ENCODE results near the gene LRR1. TPM values are rescaled to one million over a fixed set of nuclear protein-coding genes. Genes with fewer than 3 reads are reported as not detected.

The LRR1 gene, protein sequence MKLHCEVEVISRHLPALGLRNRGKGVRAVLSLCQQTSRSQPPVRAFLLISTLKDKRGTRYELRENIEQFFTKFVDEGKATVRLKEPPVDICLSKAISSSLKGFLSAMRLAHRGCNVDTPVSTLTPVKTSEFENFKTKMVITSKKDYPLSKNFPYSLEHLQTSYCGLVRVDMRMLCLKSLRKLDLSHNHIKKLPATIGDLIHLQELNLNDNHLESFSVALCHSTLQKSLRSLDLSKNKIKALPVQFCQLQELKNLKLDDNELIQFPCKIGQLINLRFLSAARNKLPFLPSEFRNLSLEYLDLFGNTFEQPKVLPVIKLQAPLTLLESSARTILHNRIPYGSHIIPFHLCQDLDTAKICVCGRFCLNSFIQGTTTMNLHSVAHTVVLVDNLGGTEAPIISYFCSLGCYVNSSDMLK
- 45.4 to 49.8 TPM (median 47.0 TPM) in 5 replicates for total RNA-seq (2022; extraction: Qiagen RNA extraction)

DNA sequence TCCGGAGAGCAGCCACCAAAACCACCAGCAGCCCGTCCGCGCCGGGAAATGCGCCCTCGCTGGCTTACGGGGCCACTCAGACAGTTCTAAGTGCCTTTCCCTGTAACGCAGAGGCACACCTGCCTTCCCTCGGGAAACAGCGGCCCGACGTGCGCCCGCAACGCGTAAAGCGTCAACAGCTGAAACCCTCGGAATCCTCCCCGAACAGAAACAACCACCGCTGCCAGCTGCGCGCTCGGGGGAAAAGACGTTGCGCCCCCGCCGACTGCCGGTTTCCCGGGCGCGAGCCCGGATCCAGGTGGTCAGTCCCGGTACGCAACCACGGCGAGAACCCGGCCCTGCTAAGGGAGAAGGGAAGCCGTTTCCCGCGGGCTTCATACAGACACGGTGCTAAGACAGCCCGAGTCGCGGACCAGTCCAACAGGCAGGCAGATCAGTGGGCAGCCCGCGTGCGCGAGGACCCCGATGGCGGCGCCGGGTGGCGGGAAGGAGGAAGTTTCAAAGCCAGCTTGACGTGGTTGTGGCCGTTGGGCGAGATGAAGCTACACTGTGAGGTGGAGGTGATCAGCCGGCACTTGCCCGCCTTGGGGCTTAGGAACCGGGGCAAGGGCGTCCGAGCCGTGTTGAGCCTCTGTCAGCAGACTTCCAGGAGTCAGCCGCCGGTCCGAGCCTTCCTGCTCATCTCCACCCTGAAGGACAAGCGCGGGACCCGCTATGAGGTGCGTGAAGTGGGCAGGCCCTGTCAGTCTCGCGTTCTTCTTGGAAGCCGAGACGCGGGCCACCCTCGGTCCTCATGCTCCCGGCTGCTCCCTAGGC, at the start of gene LRR1:
LRR1 (plus strand) TSS at position 456 of the 816 bp plus-strand sequence; CDS start at position 537, 81 bp downstream.

DNA sequence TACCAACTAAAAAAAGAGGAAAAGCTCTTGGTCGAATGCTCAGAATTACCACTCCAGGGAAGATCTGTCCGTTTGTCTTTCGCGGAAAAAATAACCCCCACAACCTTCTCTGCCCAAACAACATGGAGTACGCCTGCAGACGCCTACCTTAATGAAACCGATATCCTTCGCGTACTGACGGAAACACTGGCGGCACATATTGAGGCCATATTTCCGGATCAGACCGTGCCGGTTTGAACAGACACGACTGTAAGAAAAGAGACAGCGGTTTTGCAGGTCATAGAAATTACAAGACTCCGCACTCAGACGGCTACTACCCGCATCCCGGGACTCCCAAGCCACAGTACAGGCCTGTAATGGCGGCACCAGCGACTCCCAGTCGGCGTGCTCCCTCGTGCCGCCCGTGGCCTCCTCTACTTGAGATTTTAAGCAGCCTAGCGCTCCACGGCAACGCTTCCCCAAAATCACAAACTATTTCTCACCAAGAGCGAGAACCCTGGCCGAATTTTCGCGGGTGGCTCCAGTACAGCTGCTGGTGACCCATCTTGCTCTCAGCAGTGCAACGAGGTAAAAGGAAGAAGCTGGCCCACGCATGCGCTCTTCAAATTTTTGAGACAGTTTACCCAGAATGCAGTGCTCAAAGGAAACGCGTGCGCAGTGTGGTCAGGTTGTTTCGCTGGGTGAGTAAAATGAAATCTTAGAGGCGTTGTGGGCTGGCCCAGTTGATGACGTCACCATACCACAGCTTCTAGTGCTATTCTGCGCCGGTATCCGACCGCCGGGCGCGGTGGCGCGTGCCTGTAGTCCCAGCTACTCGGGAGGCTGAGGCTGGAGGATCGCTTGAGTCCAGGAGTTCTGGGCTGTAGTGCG, 12.7 kb upstream of the LRR1 start, which contains the start of gene RPS29:
RPS29 (minus strand) TSS at position 578 of the 870 bp plus-strand sequence; CDS start at position 544, 34 bp downstream.

DNA sequence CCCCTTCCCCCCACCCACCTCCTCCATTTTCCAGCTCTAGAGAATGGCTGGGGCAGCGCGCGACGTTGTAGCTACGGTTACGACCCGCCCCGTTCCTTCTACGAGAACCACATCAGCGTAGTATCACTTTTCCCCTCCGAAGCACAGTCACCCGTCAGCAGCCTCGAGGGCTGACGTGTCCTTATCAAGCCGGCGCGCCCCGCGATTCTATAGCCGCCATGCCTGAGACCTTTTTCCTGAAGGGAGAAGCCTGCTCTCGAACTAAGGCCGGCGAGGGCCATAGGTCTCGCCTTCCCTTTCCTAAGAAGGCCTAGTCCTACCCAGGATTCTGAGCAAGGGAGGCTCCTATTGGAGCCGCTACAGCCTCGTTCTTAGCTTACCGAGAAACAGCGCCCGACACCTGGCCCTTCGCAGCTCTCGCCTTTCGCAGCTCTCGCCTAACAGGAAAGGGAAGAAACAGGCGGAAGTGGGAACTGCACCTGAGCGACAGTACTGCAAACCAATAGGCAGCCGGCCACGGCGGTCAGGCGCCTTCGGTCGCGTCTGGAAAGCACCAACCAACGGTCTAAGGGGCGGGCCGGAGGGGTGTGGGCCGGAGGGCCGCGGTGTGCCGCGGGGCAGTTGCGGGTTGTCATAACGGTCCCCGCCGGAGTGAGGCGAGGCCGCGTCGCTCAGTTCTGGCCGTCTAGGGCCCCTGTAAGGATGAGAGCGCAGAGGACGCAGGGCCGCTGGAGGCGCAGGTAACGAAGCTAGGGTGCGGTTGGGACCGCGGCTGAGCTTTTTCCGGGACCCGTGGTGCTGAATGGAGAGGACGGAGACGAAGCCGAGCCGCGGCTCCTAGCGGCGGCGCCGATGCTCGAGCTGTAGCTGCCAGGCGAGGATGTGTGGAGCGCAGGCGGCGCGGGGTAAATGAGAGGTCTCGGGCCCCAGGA, 21.7 kb downstream of the LRR1 start, which contains the start of the genes MGAT2 and RPL36AL:
MGAT2 (plus strand) TSS at position 618 of the 932 bp plus-strand sequence. CDS start 470 bp downstream, outside the sequence.
RPL36AL (minus strand) TSS at position 445 of the 932 bp plus-strand sequence. CDS start 1,522 bp downstream, outside the sequence.

DNA sequence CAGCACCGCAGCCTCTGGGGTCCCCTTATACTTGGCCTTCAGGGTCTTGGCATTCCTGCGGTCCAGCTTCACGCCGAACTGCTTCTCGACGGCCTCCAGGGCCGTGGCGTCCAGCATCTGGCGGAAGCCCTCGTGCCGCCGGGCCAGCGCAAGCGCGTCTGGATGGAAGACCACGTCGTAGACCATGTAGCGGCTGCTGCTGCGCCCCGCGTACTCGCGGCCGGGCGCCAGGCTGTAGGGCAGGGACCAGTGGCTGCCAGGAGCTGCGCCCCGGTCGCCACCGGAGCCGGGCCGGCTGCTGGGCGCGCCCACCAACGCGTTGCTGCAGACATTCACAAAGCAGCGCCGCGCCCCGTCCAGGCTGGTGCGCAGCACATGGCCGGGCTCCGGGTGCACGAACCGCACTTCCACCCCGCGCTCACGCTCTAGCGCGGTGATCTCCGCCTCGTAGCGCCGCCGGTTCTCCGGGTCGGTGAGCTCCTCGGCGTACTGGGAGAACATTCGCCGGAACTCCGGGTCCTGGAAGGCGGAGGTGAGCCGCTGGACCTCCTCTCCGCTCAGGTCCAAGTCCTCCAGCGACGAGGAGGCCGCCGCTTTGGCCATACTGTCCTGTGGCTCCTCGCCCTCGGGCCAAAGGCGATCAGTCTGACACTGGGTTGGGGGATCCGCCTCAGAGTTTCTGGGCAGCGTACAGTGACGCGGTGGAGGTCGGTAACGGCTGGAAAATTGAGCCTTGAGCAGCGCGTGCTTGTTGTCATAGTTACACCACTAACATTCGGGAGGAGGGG, 36.0 kb downstream of the LRR1 start, which contains the start of gene DNAAF2:
DNAAF2 (minus strand) TSS at position 698 of the 788 bp plus-strand sequence; CDS start at position 603, 95 bp downstream.

Other genes starting within 250 kb of the LRR1 start
- 4,010 to 5,038 TPM (median 4,429 TPM) in 5 replicates for gene RPS29, start 12.6 kb upstream of the LRR1 start, total RNA-seq (2022; extraction: Qiagen RNA extraction)
- gene RPL36AL, start 21.7 kb downstream of the LRR1 start, total RNA-seq (2022; extraction: Qiagen RNA extraction) = 416 to 456 TPM (median 441 TPM) in 5 replicates
- gene MGAT2, start 21.9 kb downstream of the LRR1 start, total RNA-seq (2022; extraction: Qiagen RNA extraction) = 46.4 to 52.5 TPM (median 49.6 TPM) in 5 replicates
- 11.3 to 12.6 TPM (median 11.8 TPM) in 5 replicates for gene DNAAF2, start 36.3 kb downstream of the LRR1 start, total RNA-seq (2022; extraction: Qiagen RNA extraction)
- 10.2 to 16.0 TPM (median 12.4 TPM) in 5 replicates for gene POLE2, start 89.3 kb downstream of the LRR1 start, total RNA-seq (2022; extraction: Qiagen RNA extraction)
- 0.24 to 0.51 TPM (median 0.36 TPM) in 5 replicates for gene KLHDC1, start 94.2 kb downstream of the LRR1 start, total RNA-seq (2022; extraction: Qiagen RNA extraction)
- 27.9 to 35.6 TPM (median 34.4 TPM) in 5 replicates for gene KLHDC2, start 169.2 kb downstream of the LRR1 start, total RNA-seq (2022; extraction: Qiagen RNA extraction)

Data from A549 treated with Hydrocortisone at 1 μM for 4 hours (cell line).